Adrenal gland (tissue), 12 donors: Measurements from ENCODE around the gene DPYD. TPM values are rescaled to one million over a fixed set of nuclear protein-coding genes. Genes with fewer than 3 reads are reported as not detected.

Experiments used
- DNase-seq, 7 donors: peaks; one replicate each; pipeline ENCODE4 v3.0.0-alpha.2; 2019 to 2020
- H3K27ac ChIP-seq, 5 donors: fragments of 200-600 bp; sonication (generic) in 4 of 5; 1 replicate in 3 of 5; 2 replicates in 2 of 5; pipeline versions ENCODE4 v1.5.1 to v1.8.0; 2016 to 2020; ENCODE audit warnings: mild to moderate bottlenecking in 1 of 5
- H3K27me3 ChIP-seq: fragments of 200-600 bp; 2 replicates; pipeline ENCODE4 v1.8.0; 2021
- H3K36me3 ChIP-seq, 2 donors: fragments of 200-600 bp; replicated peaks in 1 of 2; 1 replicate in 1 of 2; 2 replicates in 1 of 2; pipeline versions ENCODE4 v1.5.1 to v1.8.0; 2018 to 2022
- H3K4me1 ChIP-seq, 2 donors: fragments of 200-600 bp; replicated peaks in 1 of 2; 1 replicate in 1 of 2; 2 replicates in 1 of 2; pipeline versions ENCODE4 v1.5.1 to v1.8.0; 2018 to 2021
- H3K4me3 ChIP-seq, 4 donors: fragments of 200-600 bp; sonication (generic) in 3 of 4; one replicate each; pipeline ENCODE4 v1.5.1; 2016 to 2018
- H3K9me3 ChIP-seq, 3 donors: fragments of 200-600 bp; sonication (generic) in 1 of 3; replicated peaks in 1 of 3; 1 replicate in 2 of 3; 2 replicates in 1 of 3; pipeline versions ENCODE4 v1.5.1 to v1.8.0; 2016 to 2021
- POLR2A ChIP-seq, 2 donors: fragments of 450-650 bp; IDR thresholded peaks; one replicate each; pipeline ENCODE4 v1.6.1; 2017; ENCODE audit warnings: antibody characterized with exemption in 2 of 2, mild to moderate bottlenecking in 2 of 2, moderate library complexity in 1 of 2
- WGBS, 4 donors: extraction: QIAGEN DNeasy Blood & Tissue Kit in 2 of 4; methylation state at CpG; one replicate each; pipeline versions ENCODE4 v1.1.5 to v1.1.7; 2013 to 2017; 5-methylcytosine and 5-hydroxymethylcytosine counted together
- intact Hi-C, 2 donors: fragments of 100-400 bp; cut with DNase I; formaldehyde crosslinking; loops; one replicate each; pipeline versions ENCODE4 v1.14.1 to v1.15.0; 2022 to 2023
- polyA plus RNA-seq, 3 donors: library from polyadenylated mRNA; stranded (reverse); fragments of 200-250 nt in 2 of 3; fragments of 350-450 nt in 1 of 3; fragmentation: Illumina TruSeq in 1 of 3; extraction: RNeasy Lipid Tissue Mini Kit (QIAGEN cat#74804) in 1 of 3; gene quantifications; one replicate each; pipeline ENCODE4 v1.2.3, GENCODE V29; 2013 to 2014
- total RNA-seq, 9 donors: library from RNA; depleted of rRNA in 4 of 9; stranded (reverse); fragments of >200 nt in 4 of 9; fragments of 120-200 nt in 1 of 9; fragmentation: NEBNext Ultra II Directional in 1 of 9; extraction: Animal tissue kit (Norgen Biotek cat#: 25700) in 1 of 9; gene quantifications; one replicate each; pipeline versions ENCODE4 v1.1.0 to v1.2.4, GENCODE V29; 2013 to 2023
- TF ChIP-seq, protein P1 (sequence below), 6 experiments: fragments of 450-650 bp in 4 of 6; fragments of 200-600 bp in 2 of 6; sonication (generic) in 1 of 6; IDR thresholded peaks; 1 replicate in 5 of 6; 2 replicates in 1 of 6; pipeline versions ENCODE4 v1.5.1 to v1.8.0; 2016 to 2021; ENCODE audit warnings: antibody characterized with exemption in 6 of 6, mild to moderate bottlenecking in 2 of 6, moderate library complexity in 1 of 6
- donor health status: healthy with polysubstance abuse.
- donor health status: Bipolar disorder and iron deficiency.
- donor health status: DM: yes; HTN: yes; CAD: no.
- donor health status: DM: no; HTN: no; CAD: no.
- donor health status: DM: no; HTN: no; CAD: no.
- donor health status: DM: yes; HTN: yes; CAD: no.

DPYD gene
- total and polyA plus RNA-seq, 12 donors, result 6.6 to 73.1 (median 30.2) TPM

DNA sequence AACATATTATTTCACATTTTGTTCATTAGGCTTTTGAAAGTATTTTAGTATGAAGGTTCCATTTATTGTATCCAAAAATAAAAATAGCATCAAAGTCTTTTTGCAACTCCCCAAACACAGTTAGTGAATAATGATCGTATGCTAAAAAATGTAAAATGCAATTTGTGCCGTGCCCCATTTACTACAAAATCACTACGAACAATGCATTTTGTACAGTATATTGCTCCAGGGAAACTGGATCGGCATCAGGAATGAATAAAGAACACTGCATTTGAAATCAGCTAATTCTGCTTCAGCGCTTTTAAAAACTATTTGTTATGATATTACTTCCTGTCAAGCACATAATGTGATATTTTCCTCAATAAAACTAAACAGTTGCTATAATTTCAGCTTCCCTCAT is 547.8 kb downstream of the DPYD start:
- no peak for DNase-seq
- Histone ChIP-seq H3K27me3 (no peaks in the 10 kb centered on the region), H3K36me3 (no peaks in the 10 kb centered on the region), H3K4me3 (no peak overlapping the region), H3K4me1 (no peaks in the 10 kb centered on the region), H3K9me3 (no peaks in the 10 kb centered on the region), H3K27ac (no peak overlapping the region)
- WGBS, 4 donors, result 89 to 94% (median 94%) methylated on average over 5 of the region's 5 CpGs
- TF ChIP-seq, protein P1, sequence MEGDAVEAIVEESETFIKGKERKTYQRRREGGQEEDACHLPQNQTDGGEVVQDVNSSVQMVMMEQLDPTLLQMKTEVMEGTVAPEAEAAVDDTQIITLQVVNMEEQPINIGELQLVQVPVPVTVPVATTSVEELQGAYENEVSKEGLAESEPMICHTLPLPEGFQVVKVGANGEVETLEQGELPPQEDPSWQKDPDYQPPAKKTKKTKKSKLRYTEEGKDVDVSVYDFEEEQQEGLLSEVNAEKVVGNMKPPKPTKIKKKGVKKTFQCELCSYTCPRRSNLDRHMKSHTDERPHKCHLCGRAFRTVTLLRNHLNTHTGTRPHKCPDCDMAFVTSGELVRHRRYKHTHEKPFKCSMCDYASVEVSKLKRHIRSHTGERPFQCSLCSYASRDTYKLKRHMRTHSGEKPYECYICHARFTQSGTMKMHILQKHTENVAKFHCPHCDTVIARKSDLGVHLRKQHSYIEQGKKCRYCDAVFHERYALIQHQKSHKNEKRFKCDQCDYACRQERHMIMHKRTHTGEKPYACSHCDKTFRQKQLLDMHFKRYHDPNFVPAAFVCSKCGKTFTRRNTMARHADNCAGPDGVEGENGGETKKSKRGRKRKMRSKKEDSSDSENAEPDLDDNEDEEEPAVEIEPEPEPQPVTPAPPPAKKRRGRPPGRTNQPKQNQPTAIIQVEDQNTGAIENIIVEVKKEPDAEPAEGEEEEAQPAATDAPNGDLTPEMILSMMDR (IDR thresholded peaks at IDR 0.05), result no peak
- TF ChIP-seq POLR2A (IDR thresholded peaks at IDR 0.05), result no peak
- intact Hi-C loops, result no loop called here

DNA sequence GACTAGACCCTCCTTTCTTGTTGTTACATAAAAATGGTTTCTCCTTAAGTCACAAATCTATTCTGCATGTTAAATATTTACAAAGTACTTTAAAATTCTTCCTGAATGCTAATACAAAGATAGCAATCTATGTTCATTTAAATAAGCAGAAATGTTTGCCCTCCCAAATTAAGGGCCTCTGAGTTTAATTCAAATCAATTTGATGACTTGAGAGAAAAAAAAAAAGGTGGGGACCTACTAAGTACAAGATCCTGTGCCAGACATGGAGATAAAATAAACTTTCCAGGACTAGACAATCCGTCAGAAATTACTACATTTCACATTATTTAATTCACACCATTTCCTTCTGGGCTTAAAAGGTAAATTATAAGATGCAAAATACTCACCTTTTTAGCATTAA is 548.3 kb downstream of the DPYD start:
- no peaks in the 10 kb centered on the region for H3K4me1 ChIP-seq
- no peak for DNase-seq
- TF ChIP-seq, protein P1 (IDR thresholded peaks at IDR 0.05), result no peak
- no peak for TF ChIP-seq POLR2A (IDR thresholded peaks at IDR 0.05)
- no peaks in the 10 kb centered on the region for H3K9me3 ChIP-seq
- intact Hi-C loops, result no loop called here
- 91 to 100% (median 97%) methylated on average over 1 of the region's 1 CpG for WGBS, 4 donors
- H3K27me3 ChIP-seq, result no peaks in the 10 kb centered on the region
- no peaks in the 10 kb centered on the region for H3K36me3 ChIP-seq
- no peak overlapping the region for H3K27ac ChIP-seq
- no peak overlapping the region for H3K4me3 ChIP-seq

GRCh38 chr1:97368296-97368695 is 552.5 kb downstream of the DPYD start:
- H3K4me3 ChIP-seq, result no peak overlapping the region
- H3K4me1 ChIP-seq, result no peaks in the 10 kb centered on the region
- TF ChIP-seq, protein P1 (IDR thresholded peaks at IDR 0.05), result no peak
- TF ChIP-seq POLR2A (IDR thresholded peaks at IDR 0.05), result no peak
- intact Hi-C loops, result no loop called here
- no peak for DNase-seq
- no peaks in the 10 kb centered on the region for H3K9me3 ChIP-seq
- H3K36me3 ChIP-seq, result no peaks in the 10 kb centered on the region
- H3K27me3 ChIP-seq, result no peaks in the 10 kb centered on the region
- H3K27ac ChIP-seq, result no peak overlapping the region
- WGBS, 4 donors, result 87 to 100% (median 92%) methylated on average over 1 of the region's 1 CpG

- Histone ChIP-seq H3K9me3 (no peaks in the 10 kb centered on the region), H3K4me3 (no peak overlapping the region), H3K27me3 (no peaks in the 10 kb centered on the region), H3K27ac (no peak overlapping the region), H3K4me1 (no peaks in the 10 kb centered on the region), H3K36me3 (no peaks in the 10 kb centered on the region)
- DNase-seq, result no peak
- 66 to 96% (median 84%) methylated on average over 3 of the region's 3 CpGs for WGBS, 4 donors
- intact Hi-C loops, result no loop called here
- TF ChIP-seq, protein P1 (IDR thresholded peaks at IDR 0.05), result no peak
- no peak for TF ChIP-seq POLR2A (IDR thresholded peaks at IDR 0.05)
Observed at GRCh38 chr1:97366984-97367383, 553.9 kb downstream of the DPYD start.
